DND-41 (cell line): ENCODE measurements around the gene DNAJB7.
A peak's percentile ranks its signal among the peaks of the same experiment; 100 is the strongest.

ENCODE experiments used
- ATAC-seq: fragments of 200-7000 bp; cut with Tn5 transposase; 3 replicates; pipeline ENCODE4 v1.9.1; 2021; ENCODE audit warnings: low read depth; ENCODE audit not compliant: insufficient read depth
- DNase-seq: peaks from one replicate; pipeline ENCODE4 v3.0.0-alpha.2; 2020
- H2AFZ ChIP-seq: 2 replicates; pipeline ENCODE4 v1.6.0; 2012; ENCODE audit warnings: low read depth, low read length
- H3K27ac ChIP-seq: 2 replicates; pipeline ENCODE4 v1.5.1; 2012; ENCODE audit warnings: low read length, inconsistent platforms
- H3K27me3 ChIP-seq: fragments of 200-600 bp; sonication (generic); 2 replicates; pipeline ENCODE4 v1.6.0; 2012; ENCODE audit warnings: low read length, mild to moderate bottlenecking, inconsistent platforms; ENCODE audit not compliant: insufficient read depth, poor library complexity
- H3K36me3 ChIP-seq: 2 replicates; pipeline ENCODE4 v1.5.1; 2012; ENCODE audit warnings: low read length, inconsistent platforms; ENCODE audit not compliant: insufficient read depth
- H3K4me1 ChIP-seq: 2 replicates; pipeline ENCODE4 v1.5.1; 2012; ENCODE audit warnings: mild to moderate bottlenecking, low read length; ENCODE audit not compliant: insufficient read depth
- H3K4me2 ChIP-seq: 2 replicates; pipeline ENCODE4 v1.6.0; 2012; ENCODE audit warnings: mild to moderate bottlenecking, moderate library complexity, low read length, inconsistent platforms; ENCODE audit not compliant: insufficient read depth
- H3K4me3 ChIP-seq, 2 experiments: fragments of 200-600 bp in 1 of 2; shearing (Covaris generic) in 1 of 2; 2 replicates each; pipeline ENCODE4 v1.5.1; 2012 to 2016; ENCODE audit warnings: inconsistent platforms in 2 of 2, low read length in 2 of 2, mild to moderate bottlenecking in 2 of 2, low read depth in 1 of 2, moderate library complexity in 1 of 2
- H3K79me2 ChIP-seq: 2 replicates; pipeline ENCODE4 v1.6.0; 2012; ENCODE audit warnings: low read length, inconsistent platforms; ENCODE audit not compliant: insufficient read depth
- H3K9ac ChIP-seq: 2 replicates; pipeline ENCODE4 v1.6.0; 2012; ENCODE audit warnings: low read depth, mild to moderate bottlenecking, inconsistent platforms, low read length, moderate library complexity
- H3K9me3 ChIP-seq: 2 replicates; pipeline ENCODE4 v1.5.1; 2012; ENCODE audit warnings: low read length, moderate library complexity, mild to moderate bottlenecking, inconsistent platforms; ENCODE audit not compliant: insufficient read depth, severe bottlenecking
- H4K20me1 ChIP-seq: 2 replicates; pipeline ENCODE4 v1.6.0; 2012; ENCODE audit warnings: low read length; ENCODE audit not compliant: insufficient read depth
- EZH2 ChIP-seq: IDR thresholded peaks from 3 replicates; pipeline ENCODE4 v1.6.1; 2012; ENCODE audit warnings: borderline replicate concordance, low read depth, mild to moderate bottlenecking, moderate library complexity, low read length, inconsistent platforms; ENCODE audit not compliant: severe bottlenecking
- TF ChIP-seq, protein P1 (sequence below): IDR thresholded peaks from 2 replicates; pipeline ENCODE4 v1.5.1; 2012; ENCODE audit warnings: borderline replicate concordance, low read length, moderate library complexity, mild to moderate bottlenecking; ENCODE audit not compliant: poor library complexity, severe bottlenecking; ENCODE audit errors: extremely low read depth

Gene DNAJB7

DNA sequence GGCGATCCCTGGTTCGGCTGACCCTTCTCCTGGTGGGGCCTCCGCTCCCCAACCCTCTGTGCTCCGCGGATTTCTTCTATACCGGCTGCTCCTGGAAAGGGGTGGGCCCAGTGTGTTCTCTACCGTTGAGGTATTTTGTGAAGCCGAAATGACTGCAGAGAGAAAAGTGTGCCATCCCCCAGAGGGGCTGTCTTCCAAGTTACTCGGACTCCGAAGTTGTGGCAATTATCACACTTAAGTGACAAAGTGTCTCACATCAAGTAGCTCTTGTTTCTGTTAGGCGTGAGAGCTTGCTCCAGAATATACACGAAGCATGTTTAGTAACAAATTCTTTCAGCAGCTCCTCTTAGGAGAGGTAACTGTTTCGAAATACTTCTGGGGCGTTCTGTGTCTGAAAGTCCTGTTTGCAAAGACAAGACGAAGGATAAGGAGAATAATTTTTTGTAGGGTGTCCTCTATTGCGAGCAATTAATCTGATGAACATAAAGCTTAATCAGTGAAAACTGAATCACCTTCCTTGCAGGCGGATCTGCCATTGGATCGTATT lies 4.5 kb downstream of the DNAJB7 start:
- Histone ChIP-seq H3K79me2 (peaks cover 92% of the 10 kb centered on the region), H3K27me3 (no peaks in the 10 kb centered on the region), H3K4me3 (peak overlapping the region; percentile 72 to 91), H2AFZ (peak overlapping the region; percentile 91), H4K20me1 (peaks cover 23% of the 10 kb centered on the region), H3K27ac (peak overlapping the region; percentile 95), H3K36me3 (peaks cover 37% of the 10 kb centered on the region), H3K4me1 (peaks cover 49% of the 10 kb centered on the region), H3K4me2 (peak overlapping the region; percentile 88), H3K9ac (peak overlapping the region; percentile 84), H3K9me3 (no peaks in the 10 kb centered on the region)
- TF ChIP-seq, protein P1, sequence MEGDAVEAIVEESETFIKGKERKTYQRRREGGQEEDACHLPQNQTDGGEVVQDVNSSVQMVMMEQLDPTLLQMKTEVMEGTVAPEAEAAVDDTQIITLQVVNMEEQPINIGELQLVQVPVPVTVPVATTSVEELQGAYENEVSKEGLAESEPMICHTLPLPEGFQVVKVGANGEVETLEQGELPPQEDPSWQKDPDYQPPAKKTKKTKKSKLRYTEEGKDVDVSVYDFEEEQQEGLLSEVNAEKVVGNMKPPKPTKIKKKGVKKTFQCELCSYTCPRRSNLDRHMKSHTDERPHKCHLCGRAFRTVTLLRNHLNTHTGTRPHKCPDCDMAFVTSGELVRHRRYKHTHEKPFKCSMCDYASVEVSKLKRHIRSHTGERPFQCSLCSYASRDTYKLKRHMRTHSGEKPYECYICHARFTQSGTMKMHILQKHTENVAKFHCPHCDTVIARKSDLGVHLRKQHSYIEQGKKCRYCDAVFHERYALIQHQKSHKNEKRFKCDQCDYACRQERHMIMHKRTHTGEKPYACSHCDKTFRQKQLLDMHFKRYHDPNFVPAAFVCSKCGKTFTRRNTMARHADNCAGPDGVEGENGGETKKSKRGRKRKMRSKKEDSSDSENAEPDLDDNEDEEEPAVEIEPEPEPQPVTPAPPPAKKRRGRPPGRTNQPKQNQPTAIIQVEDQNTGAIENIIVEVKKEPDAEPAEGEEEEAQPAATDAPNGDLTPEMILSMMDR: no peak
- no peak for TF ChIP-seq EZH2
- no peak for DNase-seq
- no peak for ATAC-seq

DNA sequence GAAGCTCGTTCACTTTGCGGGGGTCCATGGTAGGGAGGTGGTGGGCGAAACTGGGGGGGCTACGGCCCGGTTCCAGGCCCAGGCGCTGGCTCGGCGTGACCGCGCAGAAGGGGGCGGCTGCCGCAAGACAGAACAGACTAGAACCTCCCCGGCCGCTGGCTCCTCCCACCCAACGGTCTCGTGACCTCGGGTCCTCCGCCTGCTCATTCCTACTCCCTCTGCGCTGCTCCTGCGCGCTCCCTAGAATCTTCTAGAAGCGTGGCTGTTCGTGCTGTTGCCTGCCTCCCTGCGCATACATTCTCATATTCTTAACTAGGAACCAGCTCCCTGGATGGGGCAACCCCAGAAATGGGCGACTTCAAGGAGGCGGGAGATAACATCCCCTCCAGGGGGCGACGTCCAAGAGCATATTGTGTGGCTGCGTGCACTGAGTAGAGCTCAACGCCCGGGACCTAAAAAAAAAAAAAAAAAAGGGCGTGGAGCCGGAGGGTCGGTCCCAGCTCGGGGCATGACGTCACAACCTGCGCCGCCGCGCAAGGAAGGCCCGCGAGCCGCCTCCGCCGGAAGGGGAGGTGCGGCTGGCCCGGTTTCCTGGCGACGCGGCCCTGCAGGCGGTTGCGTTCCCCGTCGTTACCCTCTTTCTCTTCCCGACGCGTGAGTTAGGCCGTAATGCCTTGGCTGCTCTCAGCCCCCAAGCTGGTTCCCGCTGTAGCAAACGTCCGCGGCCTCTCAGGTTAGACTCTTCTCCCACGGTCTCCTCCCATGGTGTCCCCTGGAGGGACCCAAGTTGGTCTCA lies 5.2 kb downstream of the DNAJB7 start, which contains the start of the genes ST13 and XPNPEP3:
Gene ST13, minus strand, starts transcription at position 127 of the 796 bp plus-strand sequence. Its CDS starts 99 bp downstream, at position 28.
Gene XPNPEP3, plus strand, starts transcription at position 636 of the 796 bp plus-strand sequence. Its CDS starts 34 bp downstream, at position 670.
- Histone ChIP-seq H3K36me3 (peaks cover 37% of the 10 kb centered on the region), H2AFZ (peak within 1 kb of the TSS; percentile 91), H3K9ac (peak within 1 kb of the TSS; percentile 84), H3K27ac (peak within 1 kb of the TSS; percentile 95), H3K27me3 (no peaks in the 10 kb centered on the region), H4K20me1 (peaks cover 26% of the 10 kb centered on the region), H3K4me2 (peak within 1 kb of the TSS; percentile 88), H3K79me2 (peaks cover 92% of the 10 kb centered on the region), H3K4me1 (peaks cover 56% of the 10 kb centered on the region), H3K9me3 (no peaks in the 10 kb centered on the region), H3K4me3 (peak within 1 kb of the TSS; percentile 72 to 91)
- DNase-seq: peak; percentile 98
- ATAC-seq: peak; percentile 97
- TF ChIP-seq, protein P1: peak; percentile 42
- no peak for TF ChIP-seq EZH2

DNA sequence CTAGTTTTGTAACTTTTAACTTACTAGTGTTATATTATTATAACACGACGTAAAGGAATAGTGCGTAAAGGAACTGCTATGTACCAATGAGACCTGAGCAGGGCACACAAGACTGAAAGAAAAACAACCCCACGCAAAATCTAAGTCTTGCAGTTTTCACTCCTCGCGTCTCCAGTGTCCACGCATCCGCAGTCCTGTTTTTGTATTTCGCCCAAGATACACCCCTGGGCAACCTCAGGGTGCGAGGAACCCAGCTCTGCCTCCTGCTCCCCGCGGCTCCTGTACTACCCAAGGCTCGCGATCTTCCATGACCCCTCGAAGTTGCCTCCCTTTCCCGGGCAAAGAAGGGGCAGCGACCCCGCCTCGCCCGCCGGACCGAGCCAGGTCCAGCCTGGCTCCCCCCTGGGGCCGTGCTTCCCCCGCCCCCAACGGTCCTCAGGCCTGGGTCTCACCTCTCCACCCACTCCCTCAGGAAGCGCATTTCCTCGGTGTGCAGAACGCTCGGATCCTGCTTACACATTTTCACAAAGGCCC lies 5.9 kb downstream of the DNAJB7 start:
- Histone ChIP-seq H3K9me3 (no peaks in the 10 kb centered on the region), H3K4me2 (peak overlapping the region; percentile 88), H3K9ac (peak overlapping the region; percentile 84), H3K4me3 (peak overlapping the region; percentile 46 to 91), H3K27me3 (no peaks in the 10 kb centered on the region), H3K79me2 (peaks cover 92% of the 10 kb centered on the region), H3K27ac (peak overlapping the region; percentile 95), H4K20me1 (peaks cover 29% of the 10 kb centered on the region), H3K4me1 (peaks cover 56% of the 10 kb centered on the region), H2AFZ (peak overlapping the region; percentile 91), H3K36me3 (peaks cover 31% of the 10 kb centered on the region)
- ATAC-seq (peak; percentile 39), DNase-seq (no peak)
- TF ChIP-seq EZH2: no peak
- TF ChIP-seq, protein P1: no peak
